Activated naive CD4-positive, alpha-beta T cell treated with anti-CD3 and anti-CD28 coated beads for 36 hours (primary cell): Measurements from ENCODE around the gene UFM1. TPM values are rescaled to one million over a fixed set of nuclear protein-coding genes. Genes with fewer than 3 reads are reported as not detected.
"Not testable (repeated sequence)": the region's sequence is repeated elsewhere in the genome, so short reads cannot be mapped to it uniquely, and the experiment has no call there.

ENCODE experiments used
- CTCF ChIA-PET: fragments of 350-600 bp; sonication (Branson Sonifier 250); formaldehyde crosslinking; loops from one replicate; lab custom pipeline; 2021; ENCODE audit warnings: antibody characterized with exemption; lab: Charles Lee
- DNase-seq: peaks from one replicate; pipeline ENCODE4 v3.0.0-alpha.2; 2020
- H3K27ac Mint-ChIP-seq: one replicate; pipeline ENCODE4 v1.8.0; 2021; ENCODE audit warnings: mild to moderate bottlenecking, mixed read lengths
- H3K27me3 Mint-ChIP-seq: one replicate; pipeline ENCODE4 v1.8.0; 2021; ENCODE audit warnings: low read depth, mixed read lengths
- H3K36me3 Mint-ChIP-seq: one replicate; pipeline ENCODE4 v1.8.0; 2021; ENCODE audit warnings: low read depth, mixed read lengths
- H3K4me1 Mint-ChIP-seq: one replicate; pipeline ENCODE4 v1.8.0; 2021; ENCODE audit warnings: low read depth, mixed read lengths
- H3K4me3 Mint-ChIP-seq: one replicate; pipeline ENCODE4 v1.8.0; 2021; ENCODE audit warnings: mild to moderate bottlenecking, moderate library complexity, mixed read lengths
- H3K9me3 Mint-ChIP-seq: one replicate; pipeline ENCODE4 v1.8.0; 2021; ENCODE audit warnings: mixed read lengths
- intact Hi-C: fragments of 100-400 bp; cut with micrococcal nuclease; formaldehyde crosslinking; loops from one replicate; pipeline ENCODE4 v1.15.1; 2023
- total RNA-seq, 2 experiments: library from RNA; stranded (reverse); gene quantifications; one replicate each; pipeline ENCODE4 v1.2.3, GENCODE V29; 2021

UFM1 gene
- total RNA-seq, 2 experiments from 2014 or later = 36.5 to 41.7 TPM

DNA sequence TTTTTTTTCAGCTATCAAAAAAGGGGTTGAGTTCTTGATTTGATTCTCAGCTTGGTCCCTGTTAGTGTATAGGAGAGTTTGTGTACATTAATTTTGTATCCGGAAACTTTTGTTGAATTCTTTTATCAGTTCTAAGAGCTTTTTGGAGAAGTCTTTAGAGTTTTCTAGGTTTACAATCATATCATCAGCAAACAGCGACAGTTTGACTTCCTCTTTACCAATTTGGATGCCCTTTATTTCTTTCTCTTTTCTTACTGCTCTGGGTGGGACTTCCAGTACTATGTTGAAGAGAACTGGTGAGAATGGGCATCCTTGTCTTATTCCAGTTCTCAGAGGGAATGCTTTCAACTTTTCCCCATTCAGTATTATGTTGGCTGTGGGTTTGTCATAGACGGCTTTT is 20.4 kb downstream of the UFM1 start:
- H3K27ac Mint-ChIP-seq, CTCF ChIA-PET, H3K9me3 Mint-ChIP-seq, H3K36me3 Mint-ChIP-seq, intact Hi-C loops, H3K4me3 Mint-ChIP-seq, DNase-seq, H3K4me1 Mint-ChIP-seq: not testable (repeated sequence)
- H3K27me3 Mint-ChIP-seq = peaks cover 26% of the 10 kb centered on the region

DNA sequence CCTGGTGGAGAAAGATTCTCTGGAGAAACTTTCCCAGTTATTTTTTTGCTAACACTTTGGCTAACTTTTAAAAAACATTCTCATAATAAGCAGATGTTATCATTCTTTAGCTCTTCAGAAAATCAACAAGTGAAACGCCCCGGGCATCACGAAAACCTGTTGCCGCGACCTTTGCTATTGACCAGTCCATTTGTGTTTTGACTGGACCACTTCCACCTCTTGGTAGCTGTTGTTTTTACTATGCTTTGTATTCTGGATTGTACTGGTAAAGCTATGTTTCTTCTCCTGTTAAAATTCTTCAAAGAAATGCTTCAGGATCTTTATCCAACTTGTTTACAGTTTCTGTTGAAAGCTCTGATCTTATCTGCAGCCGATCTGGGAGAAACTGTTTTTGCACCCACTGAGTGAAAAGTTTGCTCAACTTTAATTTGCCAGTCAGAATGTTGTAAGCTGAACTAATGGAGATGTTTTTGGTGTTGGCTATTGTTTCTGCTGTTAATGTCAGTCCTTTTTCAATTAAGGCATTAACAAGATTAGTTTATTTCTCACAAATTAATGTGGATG is 23.3 kb downstream of the UFM1 start:
- H3K36me3 Mint-ChIP-seq = no peaks in the 10 kb centered on the region
- no peaks in the 10 kb centered on the region for H3K4me1 Mint-ChIP-seq
- intact Hi-C loops = no loop called here
- peaks cover 30% of the 10 kb centered on the region for H3K27me3 Mint-ChIP-seq
- no peak overlapping the region for H3K27ac Mint-ChIP-seq
- peaks cover 3% of the 10 kb centered on the region for H3K9me3 Mint-ChIP-seq
- no peak overlapping the region for H3K4me3 Mint-ChIP-seq
- no peak for DNase-seq
- CTCF ChIA-PET = no interaction called here

DNA sequence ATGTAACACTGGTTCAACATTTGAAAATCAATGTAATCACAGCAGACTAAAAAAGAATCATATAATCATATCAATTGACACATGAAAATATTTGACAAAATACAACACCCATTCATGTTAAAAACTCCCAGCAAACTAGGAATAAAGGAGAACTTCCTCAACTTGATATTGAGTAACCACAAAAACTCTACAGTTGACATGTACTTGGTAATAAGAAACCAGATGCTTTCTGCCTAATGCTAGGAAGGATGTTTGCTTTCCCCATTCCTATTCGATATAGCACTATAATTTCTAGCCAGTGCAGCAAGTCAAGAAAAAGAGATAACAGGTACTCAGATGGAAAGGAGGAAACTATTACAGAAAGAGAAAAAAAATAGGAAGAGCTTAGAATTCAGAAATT is 26.9 kb downstream of the UFM1 start:
- Mint-ChIP-seq H3K36me3 (no peaks in the 10 kb centered on the region), H3K9me3 (peaks cover 3% of the 10 kb centered on the region), H3K4me3 (no peak overlapping the region), H3K4me1 (no peaks in the 10 kb centered on the region), H3K27me3 (peaks cover 25% of the 10 kb centered on the region), H3K27ac (no peak overlapping the region)
- no peak for DNase-seq
- intact Hi-C loops = no loop called here
- CTCF ChIA-PET = no interaction called here

DNA sequence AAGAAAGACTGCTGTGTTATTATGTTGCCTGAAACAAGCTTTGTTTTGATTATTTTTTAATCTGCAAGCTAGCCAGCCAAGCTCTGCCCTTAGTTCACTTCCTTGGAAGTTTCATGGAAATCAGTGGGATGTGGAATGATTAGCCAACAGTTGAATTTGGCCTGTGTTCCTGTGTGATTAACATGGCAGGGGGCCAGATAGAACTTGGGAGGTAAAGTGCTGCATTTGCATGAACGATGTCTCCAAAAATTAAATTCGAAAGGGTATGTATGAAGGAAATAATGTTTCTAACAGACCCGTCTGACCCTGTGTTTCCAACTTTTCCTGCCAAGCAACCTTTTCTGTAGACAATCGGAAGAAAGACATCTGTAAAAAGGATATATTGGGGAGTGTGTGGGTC is 32.2 kb downstream of the UFM1 start:
- Mint-ChIP-seq H3K27ac (no peak overlapping the region), H3K4me1 (peaks cover 3% of the 10 kb centered on the region), H3K27me3 (peaks cover 7% of the 10 kb centered on the region), H3K36me3 (no peaks in the 10 kb centered on the region), H3K9me3 (no peaks in the 10 kb centered on the region), H3K4me3 (no peak overlapping the region)
- intact Hi-C loops = no loop called here
- CTCF ChIA-PET = no interaction called here
- no peak for DNase-seq

DNA sequence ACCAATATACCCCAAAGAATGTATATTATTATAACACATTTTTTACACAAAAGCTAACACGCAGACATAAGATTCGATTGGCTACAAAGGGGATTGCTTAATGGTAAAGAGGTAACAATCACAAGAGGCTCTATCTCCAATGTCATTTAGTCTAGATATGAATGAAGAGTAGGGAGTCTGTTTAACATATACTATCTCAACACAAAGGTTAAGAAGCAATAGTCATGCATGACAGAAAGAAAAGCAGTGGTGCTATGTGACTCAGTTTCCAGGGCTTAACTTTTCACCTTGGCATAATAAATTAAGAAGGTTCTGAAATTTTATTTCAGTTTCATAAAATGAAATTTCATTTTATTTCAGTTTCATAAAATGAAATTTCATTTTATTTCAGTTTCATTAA is 33.3 kb downstream of the UFM1 start:
- Mint-ChIP-seq H3K4me3 (no peak overlapping the region), H3K27ac (no peak overlapping the region), H3K9me3 (no peaks in the 10 kb centered on the region), H3K27me3 (peaks cover 12% of the 10 kb centered on the region), H3K36me3 (no peaks in the 10 kb centered on the region), H3K4me1 (peaks cover 3% of the 10 kb centered on the region)
- intact Hi-C loops = no loop called here
- CTCF ChIA-PET = no interaction called here
- DNase-seq = no peak

DNA sequence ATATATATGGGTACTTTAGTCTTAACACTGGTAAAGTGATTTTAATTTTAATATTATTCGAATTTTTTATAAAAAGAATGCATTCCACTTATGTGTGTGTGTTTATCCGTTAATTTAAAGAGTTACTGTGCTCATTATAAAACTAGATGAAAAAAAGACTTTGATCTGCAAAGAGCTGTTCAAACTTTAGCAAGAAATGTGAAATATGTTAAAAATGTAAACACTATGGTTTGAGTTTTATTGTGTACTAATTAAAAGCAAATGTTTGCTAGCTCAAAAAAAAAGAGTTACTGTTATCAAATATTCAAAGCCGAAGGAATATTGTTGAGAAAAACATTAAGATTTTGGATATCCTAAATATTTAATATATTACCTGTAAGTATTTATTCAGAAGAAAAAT is 34.5 kb downstream of the UFM1 start:
- peaks cover 12% of the 10 kb centered on the region for H3K27me3 Mint-ChIP-seq
- intact Hi-C loops = no loop called here
- CTCF ChIA-PET = no interaction called here
- no peak overlapping the region for H3K27ac Mint-ChIP-seq
- H3K4me1 Mint-ChIP-seq = peaks cover 3% of the 10 kb centered on the region
- H3K9me3 Mint-ChIP-seq = no peaks in the 10 kb centered on the region
- no peak overlapping the region for H3K4me3 Mint-ChIP-seq
- DNase-seq = no peak
- H3K36me3 Mint-ChIP-seq = no peaks in the 10 kb centered on the region

DNA sequence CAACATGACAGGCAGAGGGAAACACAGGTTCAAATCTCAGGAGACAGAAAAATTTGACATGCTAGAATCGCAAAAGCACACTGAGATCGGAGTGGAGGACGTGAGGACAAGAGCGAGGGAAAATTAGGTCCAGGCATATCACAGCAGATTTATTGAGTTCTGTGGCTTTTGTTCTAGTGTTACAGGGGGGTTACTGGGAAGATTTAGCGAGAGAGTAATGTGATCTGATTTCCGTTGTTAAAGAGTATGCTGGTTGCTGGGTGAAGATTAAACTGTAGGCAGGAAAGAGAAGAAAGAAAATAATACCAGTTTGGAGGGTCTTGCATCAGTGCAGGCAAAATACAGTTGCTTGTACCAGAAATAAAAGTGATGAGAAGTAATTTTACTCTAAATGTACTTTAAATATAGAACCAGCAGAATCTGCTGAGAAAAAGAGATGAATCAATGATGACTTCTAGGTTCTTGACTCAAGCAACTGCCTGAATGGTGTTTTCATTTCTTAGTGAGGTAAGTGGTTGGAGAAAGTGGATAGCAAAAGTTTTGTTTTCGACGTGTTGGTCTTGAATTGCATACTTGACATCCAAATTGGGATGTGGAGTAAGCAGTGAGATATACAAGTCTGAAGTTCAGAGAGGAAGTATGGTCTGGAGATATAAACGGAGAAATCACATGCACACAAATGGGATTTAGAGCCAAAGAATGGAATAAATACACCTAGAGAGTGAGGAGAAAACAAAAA is 35.7 kb downstream of the UFM1 start:
- Mint-ChIP-seq H3K4me1 (peaks cover 3% of the 10 kb centered on the region), H3K27ac (no peak overlapping the region), H3K27me3 (peaks cover 17% of the 10 kb centered on the region), H3K9me3 (no peaks in the 10 kb centered on the region), H3K4me3 (no peak overlapping the region), H3K36me3 (no peaks in the 10 kb centered on the region)
- CTCF ChIA-PET = no interaction called here
- intact Hi-C loops = no loop called here
- DNase-seq = no peak

DNA sequence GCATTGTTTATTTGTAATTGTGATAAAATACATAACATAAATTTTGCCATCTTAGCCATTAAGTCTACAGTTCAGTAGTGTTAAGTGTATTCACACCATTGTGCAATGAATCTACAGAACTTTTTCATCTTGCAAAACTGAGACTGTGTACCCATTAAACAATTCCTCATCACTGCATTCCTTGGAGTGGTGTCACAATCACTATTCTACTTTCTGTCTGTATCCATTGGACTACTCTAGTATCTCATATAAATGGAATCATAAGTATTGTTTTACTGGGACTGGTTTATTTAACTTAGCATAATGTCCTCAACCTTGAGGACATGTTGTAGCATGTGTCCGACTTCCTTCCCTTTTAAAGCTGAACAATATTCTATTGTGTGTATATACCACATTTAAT is 36.8 kb downstream of the UFM1 start:
- H3K9me3 Mint-ChIP-seq = peaks cover 5% of the 10 kb centered on the region
- intact Hi-C loops = no loop called here
- no peaks in the 10 kb centered on the region for H3K36me3 Mint-ChIP-seq
- H3K4me1 Mint-ChIP-seq = peaks cover 3% of the 10 kb centered on the region
- no peak overlapping the region for H3K4me3 Mint-ChIP-seq
- CTCF ChIA-PET = interaction anchor here (0.6 kb wide), 1 partner anchor 1250 kb away, joined by 3 read pairs; no protein-coding TSS in a partner anchor
- DNase-seq = no peak
- peaks cover 18% of the 10 kb centered on the region for H3K27me3 Mint-ChIP-seq
- no peak overlapping the region for H3K27ac Mint-ChIP-seq

DNA sequence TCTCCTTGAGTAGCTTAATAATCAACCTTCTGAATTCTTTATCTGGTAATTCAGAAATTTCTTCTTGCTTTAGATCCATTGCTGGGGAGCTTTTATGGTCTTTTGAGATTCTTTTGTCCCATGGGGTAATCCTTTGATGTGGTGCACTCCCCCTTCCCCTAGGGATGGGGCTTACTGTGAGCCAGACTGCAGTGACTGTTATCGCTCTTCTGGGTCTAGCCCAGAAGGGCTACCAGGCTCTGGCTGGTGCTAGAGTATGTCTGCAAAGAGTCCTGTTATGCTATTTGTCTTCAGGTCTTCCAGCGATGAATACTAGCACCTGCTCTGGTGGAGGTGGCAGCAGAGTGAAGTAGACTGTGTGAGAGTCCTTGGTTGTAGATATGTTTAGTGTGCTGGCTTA is 41.7 kb downstream of the UFM1 start:
- Mint-ChIP-seq H3K27ac (no peak overlapping the region), H3K36me3 (no peaks in the 10 kb centered on the region), H3K4me3 (no peak overlapping the region), H3K27me3 (peaks cover 33% of the 10 kb centered on the region), H3K4me1 (no peaks in the 10 kb centered on the region), H3K9me3 (peaks cover 7% of the 10 kb centered on the region)
- DNase-seq = no peak
- CTCF ChIA-PET = no interaction called here
- intact Hi-C loops = no loop called here

DNA sequence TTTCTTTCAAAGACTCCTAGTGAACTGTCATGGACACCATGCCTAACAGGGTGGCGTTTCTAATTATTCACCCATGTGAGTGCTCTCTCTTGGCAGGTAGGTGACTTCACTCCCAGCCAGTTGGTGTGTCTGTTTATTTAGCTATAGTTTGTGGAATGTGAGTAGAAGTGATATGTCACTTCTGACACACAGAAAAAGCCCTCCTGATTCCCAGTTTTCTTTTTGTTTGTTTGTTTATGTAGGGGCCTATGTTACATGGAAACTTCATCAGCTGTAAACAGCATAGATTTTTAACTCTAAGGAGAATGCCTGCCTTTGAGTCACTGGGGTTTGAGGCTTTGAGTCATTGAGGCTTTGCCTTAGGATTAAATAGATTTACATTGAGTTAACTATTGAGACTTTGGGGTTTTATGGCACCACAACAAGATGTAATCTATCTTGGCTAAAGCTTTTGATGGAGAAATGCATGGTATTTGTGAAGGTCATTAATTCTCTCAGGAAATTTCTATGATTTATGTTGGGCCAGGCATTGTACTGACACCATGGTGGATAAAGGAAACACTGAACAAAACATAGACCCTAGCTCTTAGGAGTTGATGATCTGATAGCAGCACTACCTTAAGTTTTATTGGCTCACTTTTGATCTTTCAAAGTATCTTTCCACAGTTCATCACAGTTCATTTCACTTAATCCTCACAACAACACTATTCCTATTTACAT is 45.3 kb downstream of the UFM1 start:
- Mint-ChIP-seq H3K9me3 (peaks cover 7% of the 10 kb centered on the region), H3K4me3 (no peak overlapping the region), H3K4me1 (peaks cover 4% of the 10 kb centered on the region), H3K36me3 (no peaks in the 10 kb centered on the region), H3K27ac (no peak overlapping the region), H3K27me3 (peaks cover 24% of the 10 kb centered on the region)
- no peak for DNase-seq
- CTCF ChIA-PET = no interaction called here
- intact Hi-C loops = no loop called here

DNA sequence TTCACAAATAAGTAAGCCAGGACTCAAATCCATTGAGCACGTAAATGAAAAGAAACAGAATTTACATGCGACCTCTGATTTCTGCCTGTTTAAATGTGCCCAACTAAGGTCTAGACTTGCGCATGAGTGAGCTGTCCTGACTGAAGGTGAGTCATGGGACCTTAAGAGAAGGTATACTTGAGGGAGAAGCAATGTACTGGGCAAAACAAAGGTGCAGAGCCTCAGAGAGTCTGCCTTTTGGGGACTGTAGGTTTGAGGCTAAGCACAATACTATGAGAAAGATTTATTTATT is 45.8 kb downstream of the UFM1 start:
- intact Hi-C loops = no loop called here
- Mint-ChIP-seq H3K27me3 (peaks cover 20% of the 10 kb centered on the region), H3K27ac (no peak overlapping the region), H3K4me3 (no peak overlapping the region), H3K4me1 (peaks cover 4% of the 10 kb centered on the region), H3K36me3 (no peaks in the 10 kb centered on the region), H3K9me3 (peaks cover 7% of the 10 kb centered on the region)
- no peak for DNase-seq
- CTCF ChIA-PET = no interaction called here

DNA sequence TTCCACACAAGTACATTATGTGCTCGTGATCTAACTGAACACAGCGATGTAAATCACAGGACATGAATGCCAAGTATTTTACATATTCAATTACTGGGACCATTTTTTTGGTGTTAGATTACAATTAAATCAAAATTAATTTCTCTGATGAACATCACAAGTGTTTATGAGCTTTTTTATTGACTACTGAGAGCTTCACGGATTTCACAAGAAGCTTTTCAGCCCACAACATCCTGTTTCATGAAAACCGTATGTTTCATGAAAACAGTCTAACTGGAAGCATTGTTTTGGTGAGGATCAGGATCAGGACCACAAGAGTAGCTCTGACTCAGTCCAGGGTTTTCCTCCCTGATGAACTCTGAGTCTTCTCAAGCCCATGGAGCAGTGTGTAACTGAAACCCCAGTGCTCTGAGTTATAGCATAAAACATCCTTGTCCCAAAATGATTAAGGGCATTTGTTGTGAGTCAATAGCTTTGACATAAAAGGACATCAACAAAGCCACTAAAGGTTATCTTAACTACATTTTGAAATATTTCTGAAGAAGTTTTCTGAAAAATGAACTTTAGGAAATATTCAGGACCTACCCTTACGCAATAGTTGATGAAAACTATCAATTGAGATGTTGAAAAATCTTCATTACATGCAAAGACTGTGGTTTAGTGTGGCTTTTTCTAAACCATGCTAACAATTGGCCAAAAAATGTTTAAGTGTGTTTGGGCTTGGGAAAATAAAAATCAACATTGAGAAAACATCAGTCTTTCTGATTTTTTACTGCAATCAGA is 49.3 kb downstream of the UFM1 start:
- CTCF ChIA-PET = no interaction called here
- H3K4me3 Mint-ChIP-seq = no peak overlapping the region
- DNase-seq = no peak
- H3K36me3 Mint-ChIP-seq = no peaks in the 10 kb centered on the region
- H3K4me1 Mint-ChIP-seq = peaks cover 4% of the 10 kb centered on the region
- H3K27me3 Mint-ChIP-seq = peaks cover 22% of the 10 kb centered on the region
- intact Hi-C loops = no loop called here
- no peaks in the 10 kb centered on the region for H3K9me3 Mint-ChIP-seq
- H3K27ac Mint-ChIP-seq = no peak overlapping the region
